Panc1 (cell line): ENCODE results near the gene SLC13A3.

Source experiments
- POLR2AphosphoS5 ChIP-seq: IDR thresholded peaks from 2 replicates; pipeline ENCODE4 v1.6.1; 2012; ENCODE audit warnings: mild to moderate bottlenecking, low read depth, low read length, moderate library complexity
- REST ChIP-seq, 2 experiments: IDR thresholded peaks; 2 replicates each; pipeline ENCODE4 v1.6.1; 2011 to 2012; ENCODE audit warnings: low read depth in 2 of 2, control low read depth in 1 of 2, low read length in 1 of 2, mild to moderate bottlenecking in 1 of 2, moderate library complexity in 1 of 2; ENCODE audit not compliant: insufficient read depth in 1 of 2
- SIN3A ChIP-seq: IDR thresholded peaks from 2 replicates; pipeline ENCODE4 v1.6.1; 2012; ENCODE audit warnings: low read depth, mild to moderate bottlenecking, low read length, moderate library complexity, borderline replicate concordance; ENCODE audit not compliant: insufficient read depth
- TF ChIP-seq, protein P1 (sequence below): fragments of 450-650 bp; IDR thresholded peaks from 2 replicates; pipeline ENCODE4 v1.5.1; 2017; ENCODE audit warnings: mild to moderate bottlenecking

DNA sequence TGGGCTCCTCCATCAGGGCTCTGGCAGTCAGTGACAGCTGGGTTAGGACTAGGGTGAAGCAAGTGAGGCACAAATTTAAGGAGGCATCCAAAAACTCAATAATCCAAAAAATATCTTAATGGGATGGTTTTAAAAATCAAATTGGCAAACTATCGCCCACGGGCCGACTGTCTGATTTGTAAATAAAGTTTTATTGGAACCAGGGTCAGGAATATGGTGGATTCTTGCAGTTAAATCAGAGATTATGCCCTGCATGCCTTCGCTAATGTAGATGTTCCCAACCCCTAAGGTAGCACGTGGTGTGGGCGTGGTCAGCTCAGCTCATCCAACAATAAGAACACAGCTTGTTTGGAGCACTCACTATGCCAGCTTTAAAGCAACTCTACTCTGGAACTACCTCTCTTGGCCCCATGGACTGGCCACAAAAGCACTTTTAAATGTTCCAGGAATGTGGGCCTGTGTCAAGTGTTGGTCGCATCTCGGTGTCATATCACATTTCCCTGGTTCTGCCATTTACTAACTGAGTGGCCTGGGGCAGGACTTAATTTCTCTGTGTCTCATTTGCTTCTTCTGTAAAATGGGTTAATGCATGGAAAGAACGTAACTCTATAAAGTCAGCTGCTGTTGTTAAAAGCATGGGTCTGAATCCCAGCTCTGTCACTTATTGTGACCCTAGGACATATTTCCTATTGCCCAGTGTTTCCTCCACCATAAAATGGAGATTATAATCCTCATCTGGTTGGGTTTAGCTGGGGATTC is 31.0 kb upstream of the SLC13A3 start:
- TF ChIP-seq, protein P1, sequence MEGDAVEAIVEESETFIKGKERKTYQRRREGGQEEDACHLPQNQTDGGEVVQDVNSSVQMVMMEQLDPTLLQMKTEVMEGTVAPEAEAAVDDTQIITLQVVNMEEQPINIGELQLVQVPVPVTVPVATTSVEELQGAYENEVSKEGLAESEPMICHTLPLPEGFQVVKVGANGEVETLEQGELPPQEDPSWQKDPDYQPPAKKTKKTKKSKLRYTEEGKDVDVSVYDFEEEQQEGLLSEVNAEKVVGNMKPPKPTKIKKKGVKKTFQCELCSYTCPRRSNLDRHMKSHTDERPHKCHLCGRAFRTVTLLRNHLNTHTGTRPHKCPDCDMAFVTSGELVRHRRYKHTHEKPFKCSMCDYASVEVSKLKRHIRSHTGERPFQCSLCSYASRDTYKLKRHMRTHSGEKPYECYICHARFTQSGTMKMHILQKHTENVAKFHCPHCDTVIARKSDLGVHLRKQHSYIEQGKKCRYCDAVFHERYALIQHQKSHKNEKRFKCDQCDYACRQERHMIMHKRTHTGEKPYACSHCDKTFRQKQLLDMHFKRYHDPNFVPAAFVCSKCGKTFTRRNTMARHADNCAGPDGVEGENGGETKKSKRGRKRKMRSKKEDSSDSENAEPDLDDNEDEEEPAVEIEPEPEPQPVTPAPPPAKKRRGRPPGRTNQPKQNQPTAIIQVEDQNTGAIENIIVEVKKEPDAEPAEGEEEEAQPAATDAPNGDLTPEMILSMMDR: no peak
- TF ChIP-seq SIN3A (no peak), REST (IDR thresholded peaks at IDR 0.05; ENCODE audit: insufficient read depth in 1 of 2, low read depth in 2 of 2, low read length in 1 of 2) (no peak), POLR2AphosphoS5 (no peak)
